ENCODE data around the gene HMBS. TPM values are rescaled to one million over a fixed set of nuclear protein-coding genes. Genes with fewer than 3 reads are reported as not detected.
A peak's percentile ranks its signal among the peaks of the same experiment; 100 is the strongest.
"Not testable (repeated sequence)": the region's sequence is repeated elsewhere in the genome, so short reads cannot be mapped to it uniquely, and the experiment has no call there.

The HMBS gene
- total RNA-seq, 4 donors from 2014 or later: 9.5 to 19.9 (median 15.3) TPM

GRCh38 chr11:119100994-119101758, 16.5 kb downstream of the HMBS start:
- peak overlapping the region; percentile 92 to 97 for H3K27ac ChIP-seq
- no peaks in the 10 kb centered on the region for H3K27me3 ChIP-seq
- H3K9me3 ChIP-seq: no peaks in the 10 kb centered on the region
- DNase-seq: no peak
- TF ChIP-seq POLR2A (IDR thresholded peaks at IDR 0.05): no peak
- peak in 1 of 4 experiments; percentile 12 for TF ChIP-seq CTCF (IDR thresholded peaks at IDR 0.05)
- peaks cover 0 to 12% of the 10 kb centered on the region in 2 donors for H3K4me1 ChIP-seq
- intact Hi-C loops (cut with DNase I; ENCODE audit: low total_unique reads): no loop called here
- no peaks in the 10 kb centered on the region for H3K36me3 ChIP-seq
- peak overlapping the region; percentile 63 to 86 for H3K4me3 ChIP-seq

- Histone ChIP-seq H3K27ac (peak within 1 kb of the TSS; percentile 92 to 97), H3K36me3 (no peaks in the 10 kb centered on the region), H3K4me1 (peaks cover 0 to 17% of the 10 kb centered on the region in 2 donors), H3K27me3 (no peaks in the 10 kb centered on the region), H3K4me3 (peak within 1 kb of the TSS; percentile 63 to 86), H3K9me3 (no peaks in the 10 kb centered on the region)
- TF ChIP-seq CTCF (IDR thresholded peaks at IDR 0.05): no peak
- peak in 1 of 2 donors; percentile 40 for TF ChIP-seq POLR2A (IDR thresholded peaks at IDR 0.05)
- peak; percentile 88 to 95 for DNase-seq
- intact Hi-C loops (cut with DNase I; ENCODE audit: low total_unique reads): no loop called here
Observed at GRCh38 chr11:119101759-119102423, 17.2 kb downstream of the HMBS start, which contains the start of gene DPAGT1. Gene DPAGT1, minus strand, starts transcription at chr11:119101853. Its CDS starts 198 bp downstream, at chr11:119101655.

- H3K27me3 ChIP-seq; H3K9me3 ChIP-seq; H3K36me3 ChIP-seq; intact Hi-C loops (cut with DNase I; ENCODE audit: low total_unique reads); DNase-seq: not testable (repeated sequence)
- H3K4me1 ChIP-seq: peaks cover 0 to 17% of the 10 kb centered on the region in 2 donors
- H3K27ac ChIP-seq: peak overlapping the region; percentile 92 to 97
- peak overlapping the region; percentile 63 to 86 for H3K4me3 ChIP-seq
Observed at GRCh38 chr11:119103161-119103664, 18.5 kb downstream of the HMBS start.

GRCh38 chr11:119103793-119104192, 19.1 kb downstream of the HMBS start:
- Histone ChIP-seq H3K9me3 (no peaks in the 10 kb centered on the region), H3K4me3 (no peak overlapping the region), H3K36me3 (no peaks in the 10 kb centered on the region), H3K27ac (peak overlapping the region in 1 of 2 donors; percentile 92), H3K27me3 (no peaks in the 10 kb centered on the region), H3K4me1 (peaks cover 0 to 17% of the 10 kb centered on the region in 2 donors)
- intact Hi-C loops (cut with DNase I; ENCODE audit: low total_unique reads): no loop called here
- DNase-seq: no peak
- TF ChIP-seq POLR2A (IDR thresholded peaks at IDR 0.05) (no peak), CTCF (IDR thresholded peaks at IDR 0.05) (no peak)

- no peaks in the 10 kb centered on the region for H3K9me3 ChIP-seq
- H3K4me1 ChIP-seq: peaks cover 0 to 4% of the 10 kb centered on the region in 2 donors
- TF ChIP-seq CTCF (IDR thresholded peaks at IDR 0.05) (peak in 1 of 4 experiments; percentile 5), POLR2A (IDR thresholded peaks at IDR 0.05) (peak; percentile 10 to 48)
- H3K27me3 ChIP-seq: no peaks in the 10 kb centered on the region
- intact Hi-C loops (cut with DNase I; ENCODE audit: low total_unique reads): no loop called here
- no peaks in the 10 kb centered on the region for H3K36me3 ChIP-seq
- H3K27ac ChIP-seq: peak within 1 kb of the TSS; percentile 80 to 85
- peak; percentile 88 to 92 for DNase-seq
- H3K4me3 ChIP-seq: peak within 1 kb of the TSS; percentile 47 to 96
Observed at GRCh38 chr11:119106564-119107537, 22.2 kb downstream of the HMBS start, which contains the start of gene C2CD2L. Gene C2CD2L, plus strand, starts transcription at chr11:119107344. Its CDS starts 398 bp downstream, at chr11:119107742.

Measured in uterus (tissue), 4 donors.